HG02798 (cell line): ENCODE measurements around the gene FGF12.

Experiments
- ATAC-seq: cut with Tn5 transposase; IDR thresholded peaks from one replicate; pipeline ENCODE4 v1.9.1; 2021; ENCODE audit warnings: mild to moderate bottlenecking; ENCODE audit not compliant: unreplicated experiment, poor library complexity

Gene FGF12

DNA sequence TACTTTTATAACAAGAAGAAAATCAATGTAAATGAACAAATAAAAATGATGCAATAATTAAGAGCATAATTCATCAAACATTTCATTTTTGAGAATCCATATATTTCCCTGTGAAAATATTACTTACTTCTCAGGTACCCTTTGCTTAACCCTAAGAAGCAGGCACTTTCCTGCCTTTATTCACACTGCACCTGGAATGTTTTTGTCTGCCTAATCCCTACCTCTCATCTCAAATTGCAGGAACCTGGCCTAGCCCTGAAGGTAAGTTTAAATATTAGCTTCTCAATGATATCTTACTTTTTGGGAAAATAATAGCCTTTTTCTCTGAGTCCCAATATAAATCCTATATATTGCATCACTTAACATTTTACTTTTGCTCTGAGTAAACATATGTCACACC lies 559.1 kb downstream of the FGF12 start:
- no peak for ATAC-seq

- no peak for ATAC-seq
These were observed 561.8 kb downstream of the FGF12 start for GRCh38 chr3:192165552-192165951.

- no peak for ATAC-seq
These were observed 565.7 kb downstream of the FGF12 start for GRCh38 chr3:192161661-192162060.

DNA sequence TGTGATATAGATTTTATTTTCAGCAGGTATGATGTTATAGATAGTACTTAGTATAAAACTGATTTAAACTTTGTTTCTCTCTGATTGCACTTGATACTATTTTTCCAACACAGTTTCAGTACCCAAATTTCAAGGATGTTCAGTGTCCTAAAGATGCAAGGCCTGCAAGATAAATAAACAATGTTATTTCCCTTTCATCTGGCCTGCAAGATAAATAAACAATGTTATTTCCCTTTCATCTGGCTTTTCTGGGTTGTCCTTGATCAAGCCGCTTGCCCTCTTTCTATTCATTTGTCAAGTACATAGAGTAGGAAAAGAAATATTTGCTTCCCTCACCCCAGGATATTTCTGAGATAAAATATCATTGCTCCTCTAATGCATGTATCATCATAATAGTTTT lies 571.0 kb downstream of the FGF12 start:
- no peak for ATAC-seq

DNA sequence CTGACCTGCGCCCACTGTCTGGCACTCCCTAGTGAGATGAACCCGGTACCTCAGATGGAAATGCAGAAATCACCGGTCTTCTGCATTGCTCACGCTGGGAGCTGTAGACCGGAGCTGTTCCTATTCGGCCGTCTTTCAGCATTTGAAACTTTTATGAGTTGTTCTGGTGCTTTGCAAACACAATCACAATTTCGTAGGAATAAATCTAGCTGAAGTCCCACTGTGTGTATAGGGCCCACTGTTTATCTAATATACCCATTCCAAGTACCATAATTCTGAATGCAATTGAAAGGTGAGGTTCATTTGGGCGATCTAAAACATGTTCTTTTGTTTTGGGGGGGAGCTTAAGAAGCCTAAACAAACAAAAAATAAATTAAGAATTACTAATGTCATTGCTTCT lies 572.1 kb downstream of the FGF12 start:
- ATAC-seq: no peak

- ATAC-seq: no peak
These were observed 594.1 kb downstream of the FGF12 start for GRCh38 chr3:192133271-192133670.

- peak; percentile 69 for ATAC-seq
These were observed 596.7 kb downstream of the FGF12 start for GRCh38 chr3:192130534-192131132.

GRCh38 chr3:192129586-192129985 lies 597.8 kb downstream of the FGF12 start:
- ATAC-seq: no peak

GRCh38 chr3:192128922-192129321 lies 598.4 kb downstream of the FGF12 start:
- peak; percentile 80 for ATAC-seq

GRCh38 chr3:192128060-192128459 lies 599.3 kb downstream of the FGF12 start:
- peak; percentile 35 for ATAC-seq

DNA sequence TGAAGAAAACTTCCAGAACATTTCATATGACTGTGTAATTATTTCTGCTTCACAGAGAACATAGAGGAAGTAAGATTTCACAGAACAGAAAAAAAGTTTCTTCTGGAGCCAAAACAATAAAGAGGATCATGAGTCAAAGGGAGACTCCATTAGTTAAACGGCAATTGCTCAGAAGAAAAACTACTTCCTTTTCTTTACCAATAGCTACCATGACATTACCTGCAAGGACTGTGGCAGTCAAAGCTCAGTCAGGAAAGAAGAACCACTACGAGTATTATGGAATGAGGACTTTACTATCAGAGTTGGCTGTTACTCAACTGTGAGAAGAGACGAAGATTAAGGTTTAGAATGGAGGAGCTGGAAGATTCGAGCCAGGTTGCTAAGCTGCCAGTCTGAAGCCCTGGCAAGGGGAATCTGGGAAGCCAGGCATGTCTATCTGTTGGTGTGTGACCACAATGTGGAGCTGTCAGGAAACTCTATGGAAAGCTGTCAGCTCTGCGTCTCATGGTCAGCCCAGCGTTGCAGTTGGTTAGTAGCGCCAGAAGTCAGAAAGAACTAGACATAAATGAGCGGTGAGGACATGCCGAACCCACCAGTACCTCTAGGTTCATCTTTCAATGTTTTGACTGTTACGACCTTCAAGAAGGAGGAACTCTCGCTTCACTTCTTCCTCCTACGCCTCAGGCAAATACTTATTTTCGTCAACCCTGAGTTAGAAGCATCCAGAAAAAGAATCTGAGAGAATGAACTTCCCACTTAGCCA lies 604.3 kb downstream of the FGF12 start:
- peak; percentile 79 for ATAC-seq

DNA sequence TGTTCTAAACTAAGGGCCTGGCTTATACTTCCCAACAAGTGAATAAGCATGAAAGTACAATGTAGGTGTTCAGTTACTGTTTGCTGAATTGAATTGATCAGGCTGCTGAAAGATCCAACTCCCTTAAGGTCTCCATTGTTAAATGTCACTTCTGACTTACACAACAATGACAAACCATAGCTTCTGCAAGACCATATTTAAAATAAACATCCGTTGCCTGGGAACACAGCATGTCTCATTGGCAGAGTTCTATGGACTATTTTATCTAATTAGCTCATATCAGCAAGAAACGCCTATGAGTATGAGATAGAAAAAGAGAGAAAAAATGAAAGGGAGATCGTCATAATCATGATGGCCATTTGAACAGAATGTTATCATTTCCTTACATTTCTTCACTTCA lies 605.4 kb downstream of the FGF12 start:
- no peak for ATAC-seq

DNA sequence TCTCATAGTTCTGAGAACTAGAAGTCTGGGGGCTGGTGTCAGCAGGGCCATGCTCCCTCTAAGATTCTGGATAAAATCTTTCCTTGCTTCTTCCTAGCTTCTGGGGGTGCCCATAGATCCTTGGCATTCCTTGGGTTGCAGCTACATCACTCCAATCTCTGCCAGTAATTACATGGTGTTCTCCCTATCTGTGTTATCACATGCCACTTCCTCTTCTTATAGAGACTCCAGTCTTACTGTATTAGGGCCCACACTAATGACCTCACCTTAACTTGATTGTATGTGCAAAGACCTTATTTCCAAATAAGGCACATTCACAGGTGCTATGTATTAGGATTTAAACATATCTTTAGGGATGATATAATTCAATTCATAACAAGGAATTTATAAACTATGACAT lies 618.5 kb downstream of the FGF12 start:
- ATAC-seq: no peak

- no peak for ATAC-seq
These were observed 620.8 kb downstream of the FGF12 start for GRCh38 chr3:192106543-192106942.

- peak; percentile 74 for ATAC-seq
These were observed 634.8 kb downstream of the FGF12 start for GRCh38 chr3:192092388-192093005.

- ATAC-seq: no peak
These were observed 635.5 kb downstream of the FGF12 start for GRCh38 chr3:192091831-192092230.

GRCh38 chr3:192090586-192090985 lies 636.8 kb downstream of the FGF12 start:
- peak; percentile 79 for ATAC-seq
